ENCODE results near the gene TMEM120B.
A peak's percentile ranks its signal among the peaks of the same experiment; 100 is the strongest.
"Not testable (repeated sequence)": the region's sequence is repeated elsewhere in the genome, so short reads cannot be mapped to it uniquely, and the experiment has no call there.

TMEM120B gene

DNA sequence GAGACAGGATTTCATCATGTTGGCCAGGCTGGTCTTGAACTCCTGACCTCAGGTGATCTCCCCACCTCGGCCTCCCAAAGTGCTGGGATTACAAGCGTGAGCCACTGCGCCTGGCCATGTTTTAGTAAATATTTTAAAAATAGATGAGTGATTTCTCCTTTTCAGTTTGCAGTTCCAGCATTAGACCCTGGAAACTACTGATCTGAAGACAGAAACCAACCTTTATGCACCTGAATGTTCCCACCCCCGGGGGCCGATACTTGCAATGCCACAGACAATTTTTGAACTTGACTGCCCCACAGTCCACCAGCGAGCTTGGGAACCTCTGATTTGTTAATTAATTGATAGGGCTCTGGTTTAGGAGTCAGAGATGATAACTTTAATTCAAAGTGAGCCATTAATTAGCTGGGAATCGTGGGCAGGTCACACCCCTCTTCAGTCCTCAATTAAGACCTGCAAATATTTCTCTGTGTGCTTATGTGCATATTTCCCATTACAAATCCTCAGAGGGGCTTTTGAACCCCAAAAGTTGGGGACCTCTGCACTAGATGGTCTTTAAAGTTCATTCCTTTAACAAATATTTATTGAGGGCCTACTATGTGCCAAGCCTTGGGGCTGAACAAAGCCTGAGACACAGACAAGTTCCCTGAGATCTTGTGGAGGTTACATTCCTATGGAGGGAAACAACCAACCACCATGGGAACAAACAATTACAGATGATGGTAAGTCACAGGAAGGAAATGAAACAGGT lies 4.1 kb upstream of the TMEM120B start:
- DNase-seq, result no peak
- intact Hi-C loops (cut with DNase I), result no loop called here

DNA sequence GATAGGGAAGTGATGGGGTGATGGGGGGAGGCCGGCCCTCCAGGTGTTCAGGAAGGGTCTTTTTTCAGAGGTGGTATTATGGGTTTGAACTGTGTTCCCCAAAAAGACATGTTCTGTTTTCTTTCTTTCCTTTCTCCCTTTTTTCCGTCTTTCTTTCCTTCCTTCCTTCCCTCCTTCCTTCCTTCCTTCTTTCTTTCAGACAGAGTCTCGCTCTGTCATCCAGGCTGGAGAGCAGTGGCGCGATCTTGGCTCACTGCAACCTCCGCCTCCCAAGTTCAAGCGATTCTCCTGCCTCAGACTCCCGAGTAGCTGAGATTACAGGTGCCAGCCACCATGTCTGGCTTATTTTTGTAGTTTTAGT lies 3.5 kb upstream of the TMEM120B start:
- intact Hi-C loops (cut with DNase I), result not testable (repeated sequence)

DNA sequence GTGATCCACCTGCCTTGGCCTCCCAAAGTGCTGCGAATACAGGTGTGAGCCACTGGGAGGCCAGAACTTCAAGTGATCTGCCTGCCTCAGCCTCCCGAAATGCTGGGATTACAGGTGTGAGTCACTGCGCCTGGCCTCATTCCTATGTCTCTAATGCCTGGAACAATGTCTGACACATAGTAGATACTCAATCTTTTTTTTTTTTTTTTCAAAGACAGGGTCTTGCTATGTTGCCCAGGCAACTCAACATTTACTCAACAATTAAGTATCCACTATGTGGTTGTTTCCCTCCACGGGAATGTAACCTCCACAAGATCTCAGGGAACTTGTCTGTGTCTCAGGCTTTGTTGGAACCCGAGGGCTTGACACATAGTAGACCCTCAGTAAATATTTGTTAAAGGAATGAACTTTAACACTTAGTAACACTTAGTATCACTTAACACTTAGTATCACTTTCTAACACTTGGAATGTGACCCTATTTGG lies 3.0 kb upstream of the TMEM120B start:
- peak in 1 of 10 donors; percentile 20 for DNase-seq
- intact Hi-C loops (cut with DNase I), result no loop called here

More for the DNA sequence above, 3.5 kb upstream of the TMEM120B start:
- DNase-seq, result peak in 1 of 10 donors; percentile 7

GRCh38 chr12:121711361-121712189 lies 977 bp upstream of the TMEM120B start:
- intact Hi-C loops (cut with DNase I), result no loop called here
- DNase-seq, result peak in 2 of 10 donors; percentile 37 to 40

DNA sequence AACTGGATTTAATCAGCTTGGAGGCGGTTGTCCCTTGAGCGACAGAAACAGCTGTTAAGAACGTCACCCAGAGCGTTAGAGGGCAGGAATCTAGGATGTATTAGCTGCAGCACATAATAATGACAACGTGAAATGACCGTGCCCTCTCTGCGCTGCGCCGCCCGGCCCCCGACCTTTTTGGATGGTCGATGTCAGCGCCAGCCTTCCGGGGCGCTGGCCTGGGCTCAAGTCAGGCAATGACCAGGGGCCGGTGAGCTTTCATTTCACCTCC lies 427 bp upstream of the TMEM120B start:
- intact Hi-C loops (cut with DNase I), result no loop called here
- DNase-seq, result peak in 3 of 10 donors; percentile 10 to 48 (median 21)

DNA sequence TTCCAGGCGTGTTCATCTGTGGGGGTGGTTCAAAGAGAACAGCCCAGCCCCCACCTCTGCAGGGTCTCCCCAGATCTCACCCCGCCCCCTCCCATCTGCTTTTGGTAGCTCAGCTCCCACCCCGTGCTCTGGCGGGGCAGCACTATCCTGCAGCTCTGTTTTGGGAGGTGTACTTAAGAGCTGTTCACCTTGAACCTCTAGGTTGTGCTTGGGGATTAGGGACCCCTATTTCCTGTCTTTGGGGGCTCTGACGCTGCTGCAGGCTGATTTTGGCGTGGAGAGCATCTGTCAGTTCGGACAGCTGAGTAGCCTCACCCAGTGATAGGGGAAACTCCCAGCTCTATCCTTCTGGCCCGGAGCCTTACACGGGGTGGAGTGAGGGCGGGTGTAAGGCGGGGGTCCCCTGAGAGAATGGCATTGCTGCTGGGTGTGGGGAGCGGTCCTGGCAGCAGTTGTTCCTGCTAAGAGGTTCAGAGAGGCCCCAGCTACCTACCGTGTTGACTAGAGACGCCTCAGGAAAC lies 765 bp downstream of the TMEM120B start:
- DNase-seq, result peak in 2 of 10 donors; percentile 11 to 47
- intact Hi-C loops (cut with DNase I), result no loop called here

DNA sequence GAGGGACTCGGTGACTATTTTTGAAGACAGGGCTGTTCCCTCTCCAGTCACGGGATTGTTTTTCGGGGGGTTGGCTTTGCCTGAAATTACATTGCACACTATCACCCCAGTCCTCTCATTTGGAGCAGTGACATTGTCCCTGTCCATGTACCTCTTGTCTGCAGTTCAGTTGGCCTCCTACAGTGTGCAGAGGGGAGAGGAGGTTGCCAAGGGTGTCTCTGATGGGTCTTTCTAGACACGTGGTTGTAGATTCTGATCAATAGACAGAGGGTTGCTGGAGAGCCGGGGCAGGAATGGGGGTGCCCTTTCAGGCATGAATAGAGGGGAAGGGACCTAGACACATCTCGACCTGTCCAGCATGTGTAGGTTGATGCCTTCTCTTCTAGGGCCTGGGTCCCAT lies 1.2 kb downstream of the TMEM120B start:
- intact Hi-C loops (cut with DNase I), result no loop called here
- DNase-seq, result no peak

GRCh38 chr12:121715055-121715454 lies 2.5 kb downstream of the TMEM120B start:
- intact Hi-C loops (cut with DNase I), result not testable (repeated sequence)

DNA sequence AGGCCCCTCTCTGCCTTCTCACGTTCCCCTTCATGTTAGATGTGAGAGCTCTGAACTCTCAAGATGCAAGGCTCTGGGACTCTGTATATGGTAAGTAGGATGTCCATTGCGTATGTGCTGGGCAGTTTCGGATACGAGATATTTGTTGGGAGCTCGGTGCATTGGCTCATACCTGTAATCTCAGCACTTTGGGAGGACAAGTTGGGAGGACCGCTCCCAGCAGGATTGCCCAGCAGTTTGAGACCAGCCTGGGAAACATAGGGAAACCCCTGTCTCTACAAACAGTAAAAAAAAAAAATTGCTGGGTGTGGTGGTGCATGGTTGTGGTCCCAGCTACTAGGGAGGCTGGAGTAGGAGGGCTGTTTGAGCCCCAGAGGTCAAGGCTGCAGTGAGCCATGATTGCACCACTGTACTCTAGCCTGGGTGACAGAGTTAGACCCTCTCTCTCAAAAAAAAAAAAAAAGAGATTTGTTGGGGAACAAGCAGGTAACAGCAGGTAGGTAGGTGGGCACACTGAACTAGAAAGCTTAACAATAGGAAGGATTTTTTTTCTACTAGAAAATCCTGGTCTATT lies 3.4 kb downstream of the TMEM120B start:
- peak in 1 of 10 donors; percentile 5 for DNase-seq
- intact Hi-C loops (cut with DNase I), result no loop called here

More at GRCh38 chr12:121715055-121715454, 2.5 kb downstream of the TMEM120B start:
- peak in 1 of 10 donors; percentile 21 for DNase-seq

DNA sequence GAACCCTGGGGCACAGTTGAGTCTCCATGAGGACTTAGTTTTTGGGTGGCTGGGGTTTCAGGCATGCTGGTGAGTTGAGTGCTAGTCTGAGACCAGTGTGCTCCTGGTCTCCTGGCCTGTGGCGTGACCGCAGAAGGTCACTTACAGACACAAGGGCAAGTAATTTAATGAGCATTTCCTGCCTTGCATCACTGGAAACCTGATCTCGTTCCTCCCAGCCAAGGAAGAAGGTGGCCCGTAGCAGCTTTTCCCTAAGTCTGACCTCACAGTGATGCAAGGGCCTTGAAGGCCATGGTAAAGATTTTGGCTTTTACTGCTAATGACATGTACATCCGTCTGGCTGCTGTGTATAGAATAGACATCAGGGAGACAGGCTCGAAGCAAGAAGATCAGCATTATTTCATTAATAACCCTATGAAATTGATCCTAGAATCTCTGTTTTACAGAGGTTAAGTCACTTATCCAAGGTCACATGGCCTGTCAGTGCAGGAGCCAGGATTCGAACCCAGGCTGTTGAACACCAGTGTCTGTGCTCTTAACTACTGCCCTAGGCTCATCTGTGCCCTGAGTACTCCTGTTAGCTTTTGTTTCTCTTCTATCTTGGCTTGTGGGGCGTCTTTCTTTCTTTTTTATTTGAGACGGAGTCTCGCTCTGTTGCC lies 4.6 kb downstream of the TMEM120B start:
- peak in 1 of 10 donors; percentile 23 for DNase-seq
- intact Hi-C loops (cut with DNase I), result no loop called here

DNA sequence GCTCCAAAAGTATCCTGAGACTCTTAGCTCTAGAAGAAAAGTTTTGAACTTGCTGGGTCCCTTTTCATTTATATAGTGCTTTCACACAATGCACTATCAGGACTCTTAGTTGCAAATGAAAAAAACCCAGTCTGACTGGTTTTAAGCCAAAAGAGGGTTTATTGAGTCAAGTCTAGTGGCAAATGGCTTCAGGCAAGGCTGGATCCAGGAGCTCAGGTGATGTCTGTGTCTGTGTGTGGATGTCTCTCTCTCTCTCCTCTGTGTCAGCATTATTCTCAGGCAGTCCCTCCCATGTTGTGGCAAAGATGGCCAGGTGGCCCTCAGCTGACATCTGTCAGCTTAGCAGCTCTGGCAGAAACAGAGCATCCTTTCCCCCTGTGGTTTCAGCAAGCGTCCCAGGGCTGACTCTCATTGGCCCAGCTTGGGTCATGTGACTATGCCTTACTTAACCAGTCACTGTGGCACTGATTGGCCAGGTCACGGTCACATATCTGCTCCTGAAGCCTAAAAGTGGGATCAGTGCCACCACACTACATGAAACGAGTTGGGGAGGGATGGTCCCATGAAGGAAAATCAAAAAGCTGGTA lies 6.2 kb downstream of the TMEM120B start:
- intact Hi-C loops (cut with DNase I), result no loop called here
- peak in 2 of 10 donors; percentile 21 to 27 for DNase-seq

- DNase-seq, result peak in 3 of 10 donors; percentile 10 to 70 (median 10)
- intact Hi-C loops (cut with DNase I), result no loop called here
These were observed 7.4 kb downstream of the TMEM120B start for GRCh38 chr12:121719926-121720414.

DNA sequence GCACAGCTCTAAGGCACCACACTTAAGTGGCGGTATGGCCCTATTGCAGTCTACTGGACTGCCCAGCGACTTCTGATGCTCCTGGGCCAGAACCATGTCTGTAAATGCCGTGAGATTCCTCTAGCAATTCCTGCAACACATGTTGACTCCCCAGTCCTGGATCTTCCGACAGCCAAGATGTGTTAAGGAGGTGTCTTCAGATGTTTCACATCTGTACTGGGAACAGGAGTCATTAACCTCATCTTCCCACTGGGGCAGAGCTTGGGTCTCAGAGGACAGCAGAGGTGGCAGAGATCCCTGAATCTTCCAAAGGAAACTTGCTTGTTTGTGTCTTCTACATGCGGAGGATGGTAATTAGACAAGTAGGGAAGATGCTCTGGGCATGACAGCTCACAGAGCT lies 8.2 kb downstream of the TMEM120B start:
- DNase-seq, result no peak
- intact Hi-C loops (cut with DNase I), result no loop called here

- no peak for DNase-seq
- intact Hi-C loops (cut with DNase I), result no loop called here
These were observed 10.0 kb downstream of the TMEM120B start for GRCh38 chr12:121722511-121722910.

DNA sequence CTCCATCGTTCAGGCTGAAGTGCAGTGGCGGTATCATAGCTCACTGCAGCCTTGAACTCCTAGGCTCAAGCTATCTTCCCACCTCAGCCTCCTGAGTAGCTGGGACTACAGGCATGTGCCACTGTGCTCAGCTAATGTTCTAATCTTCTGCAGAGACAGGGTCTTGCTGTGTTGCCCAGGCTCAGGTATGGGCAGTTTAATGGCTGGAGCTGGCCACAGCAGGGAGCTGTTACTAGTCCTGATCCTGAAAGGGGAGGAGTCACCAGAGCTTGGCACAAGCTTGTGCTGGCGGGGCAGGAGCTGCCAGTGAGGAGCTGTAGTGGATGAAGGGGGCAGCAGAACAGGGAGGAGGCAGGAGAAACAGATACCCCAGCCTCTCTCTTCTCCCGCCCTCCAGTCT lies 10.6 kb downstream of the TMEM120B start:
- intact Hi-C loops (cut with DNase I), result no loop called here
- peak in 1 of 10 donors; percentile 1 for DNase-seq

DNA sequence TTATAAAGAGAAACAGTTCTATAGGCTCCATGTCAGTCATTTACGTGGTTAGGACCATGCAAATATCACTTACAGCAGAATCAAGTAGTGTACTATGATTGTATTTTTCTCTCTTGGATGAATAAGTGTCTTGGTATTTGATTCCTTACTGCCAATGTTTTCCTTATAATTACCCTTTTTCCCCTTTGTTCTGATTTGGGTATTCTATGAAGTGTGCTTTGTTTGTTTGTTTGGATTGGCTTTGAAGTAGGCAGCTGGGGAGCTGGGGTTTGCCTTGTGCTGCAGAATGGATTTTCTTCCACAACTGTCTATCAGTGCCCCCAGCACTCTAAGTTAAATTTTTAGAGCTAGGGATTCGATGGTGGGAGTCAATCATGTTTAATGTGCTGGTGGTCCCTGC lies 12.4 kb downstream of the TMEM120B start:
- no peak for DNase-seq
- intact Hi-C loops (cut with DNase I), result no loop called here

DNA sequence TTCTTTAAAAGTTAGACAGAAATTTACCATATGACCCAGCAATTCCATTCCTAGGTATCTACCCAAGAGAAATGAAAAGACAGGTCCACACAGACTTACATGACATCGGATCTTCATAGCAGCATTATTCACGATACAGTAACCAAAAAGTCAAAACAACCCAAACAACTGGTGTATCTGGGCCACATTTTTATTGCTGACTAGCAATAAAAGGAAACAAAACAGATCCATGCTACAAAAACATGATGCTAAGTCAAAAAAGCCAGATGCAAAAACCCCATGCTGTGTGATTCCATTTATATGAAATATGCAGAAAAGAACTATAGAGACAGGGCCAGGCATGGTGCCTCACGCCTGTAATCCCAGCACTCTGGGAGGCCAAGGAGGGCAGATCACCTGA lies 12.9 kb downstream of the TMEM120B start:
- intact Hi-C loops (cut with DNase I), result no loop called here
- no peak for DNase-seq

- intact Hi-C loops (cut with DNase I), result no loop called here
- peak in 1 of 10 donors; percentile 14 for DNase-seq
These were observed 16.5 kb downstream of the TMEM120B start for GRCh38 chr12:121729021-121729420.

GRCh38 chr12:121731473-121731872 lies 18.9 kb downstream of the TMEM120B start:
- intact Hi-C loops (cut with DNase I), result no loop called here

DNA sequence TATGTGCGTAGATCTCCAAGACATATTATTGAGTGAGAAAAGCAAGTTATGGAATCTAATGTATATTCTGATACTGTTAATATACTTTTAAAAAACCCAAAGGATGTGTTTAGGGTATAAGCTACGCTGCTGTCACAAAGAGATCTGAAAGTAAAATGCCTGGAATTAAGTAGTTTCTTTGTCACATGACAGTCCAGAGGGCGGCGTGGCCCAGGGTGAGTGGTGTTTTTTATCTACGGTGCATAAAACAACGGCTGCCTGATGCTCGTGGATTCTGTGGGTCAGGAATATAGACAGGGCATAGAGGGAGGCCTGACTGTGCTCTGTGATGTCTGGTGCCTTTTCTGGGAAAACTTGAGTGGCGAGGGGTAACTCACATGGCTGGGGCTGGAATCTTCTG lies 21.3 kb downstream of the TMEM120B start:
- intact Hi-C loops (cut with DNase I), result no loop called here
- no peak for DNase-seq

More at GRCh38 chr12:121731473-121731872, 18.9 kb downstream of the TMEM120B start:
- DNase-seq, result no peak
